ENCODE results near the gene TUBB6.

The TUBB6 gene

GRCh38 chr18:12288403-12288755, 19.7 kb upstream of the TUBB6 start:
- Histone ChIP-seq H3K36me3 (ENCODE audit: insufficient read depth) (no peaks in the 10 kb centered on the region), H4K20me1 (ENCODE audit: insufficient read depth) (no peaks in the 10 kb centered on the region), H3K27me3 (ENCODE audit: insufficient read depth, low read depth) (no peaks in the 10 kb centered on the region), H3K4me1 (ENCODE audit: low read depth, poor library complexity, severe bottlenecking) (no peaks in the 10 kb centered on the region), H3K27ac (no peak overlapping the region), H3K79me2 (ENCODE audit: insufficient read depth, low read depth) (no peaks in the 10 kb centered on the region), H3K4me3 (IDR thresholded peaks at IDR 0.05; ENCODE audit: insufficient read depth, low read depth, low read length) (no peak overlapping the region), H2AFZ (ENCODE audit: low read depth) (no peak overlapping the region), H3K9ac (no peak overlapping the region), H3K4me2 (no peak overlapping the region)
- no peak for TF ChIP-seq CTCF (conservative IDR thresholded peaks at IDR 0.05; ENCODE audit: low read depth, low read length)

- no peaks in the 10 kb centered on the region for H3K79me2 ChIP-seq (ENCODE audit: insufficient read depth, low read depth)
- H3K27ac ChIP-seq = no peak overlapping the region
- no peaks in the 10 kb centered on the region for H3K36me3 ChIP-seq (ENCODE audit: insufficient read depth)
- H2AFZ ChIP-seq (ENCODE audit: low read depth) = no peak overlapping the region
- H3K27me3 ChIP-seq (ENCODE audit: insufficient read depth, low read depth) = no peaks in the 10 kb centered on the region
- H3K4me3 ChIP-seq (IDR thresholded peaks at IDR 0.05; ENCODE audit: insufficient read depth, low read depth, low read length) = no peak overlapping the region
- no peak overlapping the region for H3K9ac ChIP-seq
- no peak for TF ChIP-seq CTCF (conservative IDR thresholded peaks at IDR 0.05; ENCODE audit: low read depth, low read length)
- H3K4me2 ChIP-seq = no peak overlapping the region
- no peaks in the 10 kb centered on the region for H3K4me1 ChIP-seq (ENCODE audit: low read depth, poor library complexity, severe bottlenecking)
- H4K20me1 ChIP-seq (ENCODE audit: insufficient read depth) = no peaks in the 10 kb centered on the region
Measured at GRCh38 chr18:12290086-12290485, 18.0 kb upstream of the TUBB6 start.

GRCh38 chr18:12291161-12291560, 16.9 kb upstream of the TUBB6 start:
- H3K27ac ChIP-seq = no peak overlapping the region
- no peaks in the 10 kb centered on the region for H3K4me1 ChIP-seq (ENCODE audit: low read depth, poor library complexity, severe bottlenecking)
- no peaks in the 10 kb centered on the region for H4K20me1 ChIP-seq (ENCODE audit: insufficient read depth)
- no peak overlapping the region for H2AFZ ChIP-seq (ENCODE audit: low read depth)
- TF ChIP-seq CTCF (conservative IDR thresholded peaks at IDR 0.05; ENCODE audit: low read depth, low read length) = no peak
- H3K4me2 ChIP-seq = no peak overlapping the region
- no peak overlapping the region for H3K4me3 ChIP-seq (IDR thresholded peaks at IDR 0.05; ENCODE audit: insufficient read depth, low read depth, low read length)
- H3K27me3 ChIP-seq (ENCODE audit: insufficient read depth, low read depth) = no peaks in the 10 kb centered on the region
- H3K79me2 ChIP-seq (ENCODE audit: insufficient read depth, low read depth) = no peaks in the 10 kb centered on the region
- H3K9ac ChIP-seq = no peak overlapping the region
- no peaks in the 10 kb centered on the region for H3K36me3 ChIP-seq (ENCODE audit: insufficient read depth)

- Histone ChIP-seq H3K27me3 (ENCODE audit: insufficient read depth, low read depth) (no peaks in the 10 kb centered on the region), H3K9ac (no peak overlapping the region), H3K27ac (no peak overlapping the region), H3K79me2 (ENCODE audit: insufficient read depth, low read depth) (no peaks in the 10 kb centered on the region), H3K4me2 (no peak overlapping the region), H4K20me1 (ENCODE audit: insufficient read depth) (no peaks in the 10 kb centered on the region), H3K4me1 (ENCODE audit: low read depth, poor library complexity, severe bottlenecking) (no peaks in the 10 kb centered on the region), H3K36me3 (ENCODE audit: insufficient read depth) (no peaks in the 10 kb centered on the region), H3K4me3 (IDR thresholded peaks at IDR 0.05; ENCODE audit: insufficient read depth, low read depth, low read length) (no peak overlapping the region), H2AFZ (ENCODE audit: low read depth) (no peak overlapping the region)
- no peak for TF ChIP-seq CTCF (conservative IDR thresholded peaks at IDR 0.05; ENCODE audit: low read depth, low read length)
Measured at GRCh38 chr18:12291690-12292089, 16.4 kb upstream of the TUBB6 start.

- Histone ChIP-seq H2AFZ (ENCODE audit: low read depth) (no peak overlapping the region), H3K79me2 (ENCODE audit: insufficient read depth, low read depth) (no peaks in the 10 kb centered on the region), H3K4me2 (no peak overlapping the region), H3K9ac (no peak overlapping the region), H3K27me3 (ENCODE audit: insufficient read depth, low read depth) (no peaks in the 10 kb centered on the region), H3K4me3 (IDR thresholded peaks at IDR 0.05; ENCODE audit: insufficient read depth, low read depth, low read length) (no peak overlapping the region), H4K20me1 (ENCODE audit: insufficient read depth) (no peaks in the 10 kb centered on the region), H3K27ac (no peak overlapping the region), H3K4me1 (ENCODE audit: low read depth, poor library complexity, severe bottlenecking) (no peaks in the 10 kb centered on the region), H3K36me3 (ENCODE audit: insufficient read depth) (no peaks in the 10 kb centered on the region)
- no peak for TF ChIP-seq CTCF (conservative IDR thresholded peaks at IDR 0.05; ENCODE audit: low read depth, low read length)
Measured at GRCh38 chr18:12293831-12294230, 14.2 kb upstream of the TUBB6 start.
